H9 (cell line): Measurements from ENCODE around the gene ROBO2. TPM values are rescaled to one million over a fixed set of nuclear protein-coding genes. Genes with fewer than 3 reads are reported as not detected.

ENCODE experiments used
- DNase-seq: peaks from one replicate; pipeline ENCODE4 v3.0.0-alpha.2; 2017
- H2AFZ ChIP-seq: one replicate; pipeline ENCODE4 v1.6.1; 2013; ENCODE audit warnings: mild to moderate bottlenecking, low read length, control low read depth, moderate library complexity
- H2AK5ac ChIP-seq: 2 replicates; pipeline ENCODE4 v1.6.1; 2013; ENCODE audit warnings: low read length, control low read depth, mixed read lengths; ENCODE audit not compliant: insufficient read length
- H2BK120ac ChIP-seq: one replicate; pipeline ENCODE4 v1.6.1; 2013; ENCODE audit warnings: low read depth, mild to moderate bottlenecking, low read length, control low read depth, inconsistent platforms; ENCODE audit not compliant: poor library complexity, severe bottlenecking
- H2BK12ac ChIP-seq: 2 replicates; pipeline ENCODE4 v1.6.1; 2013; ENCODE audit warnings: low read length, control low read depth, mixed read lengths, low read depth; ENCODE audit not compliant: insufficient read length
- H2BK15ac ChIP-seq: 2 replicates; pipeline ENCODE4 v1.6.1; 2013; ENCODE audit warnings: low read depth, low read length, control low read depth
- H2BK20ac ChIP-seq: one replicate; pipeline ENCODE4 v1.6.1; 2013; ENCODE audit warnings: low read depth, mild to moderate bottlenecking, low read length, control low read depth, inconsistent platforms; ENCODE audit not compliant: poor library complexity, severe bottlenecking
- H2BK5ac ChIP-seq: 2 replicates; pipeline ENCODE4 v1.6.1; 2013; ENCODE audit warnings: low read length, control low read depth, mixed read lengths; ENCODE audit not compliant: insufficient read length
- H3K14ac ChIP-seq: 2 replicates; pipeline ENCODE4 v1.6.1; 2013; ENCODE audit warnings: low read length, control low read depth; ENCODE audit not compliant: insufficient read depth
- H3K18ac ChIP-seq: 2 replicates; pipeline ENCODE4 v1.6.1; 2013; ENCODE audit warnings: low read depth, mild to moderate bottlenecking, mixed read lengths, low read length, control low read depth; ENCODE audit not compliant: insufficient read length
- H3K23ac ChIP-seq: 2 replicates; pipeline ENCODE4 v1.6.1; 2013; ENCODE audit warnings: low read length, control low read depth, mixed read lengths, low read depth; ENCODE audit not compliant: insufficient read length
- H3K23me2 ChIP-seq: 2 replicates; pipeline ENCODE4 v1.6.1; 2013; ENCODE audit warnings: low read depth, mild to moderate bottlenecking, mixed read lengths, low read length, control low read depth; ENCODE audit not compliant: insufficient read length, poor library complexity, severe bottlenecking
- H3K27ac ChIP-seq: 2 replicates; pipeline ENCODE4 v1.5.1; 2013; ENCODE audit warnings: low read length, control low read depth, mixed read lengths, low read depth; ENCODE audit not compliant: insufficient read length
- H3K27me3 ChIP-seq: 2 replicates; pipeline ENCODE4 v1.6.1; 2013; ENCODE audit warnings: low read length, control low read depth, inconsistent platforms; ENCODE audit not compliant: insufficient read depth
- H3K4ac ChIP-seq: 2 replicates; pipeline ENCODE4 v1.6.1; 2013; ENCODE audit warnings: low read depth, mild to moderate bottlenecking, control low read depth, inconsistent platforms, low read length, moderate library complexity
- H3K4me1 ChIP-seq: 2 replicates; pipeline ENCODE4 v1.6.1; 2013; ENCODE audit warnings: low read length, control low read depth, inconsistent platforms; ENCODE audit not compliant: insufficient read depth
- H3K4me2 ChIP-seq: 2 replicates; pipeline ENCODE4 v1.6.1; 2013; ENCODE audit warnings: low read length, control low read depth, mixed read lengths; ENCODE audit not compliant: insufficient read length, insufficient read depth
- H3K56ac ChIP-seq: 2 replicates; pipeline ENCODE4 v1.6.1; 2013; ENCODE audit warnings: low read depth, mild to moderate bottlenecking, mixed read lengths, low read length, control low read depth; ENCODE audit not compliant: insufficient read length
- H3K79me1 ChIP-seq: 2 replicates; pipeline ENCODE4 v1.6.1; 2013; ENCODE audit warnings: low read depth, mild to moderate bottlenecking, moderate library complexity, low read length, control low read depth, inconsistent platforms; ENCODE audit not compliant: insufficient read depth, poor library complexity, severe bottlenecking
- H3K79me2 ChIP-seq: 2 replicates; pipeline ENCODE4 v1.6.1; 2013; ENCODE audit warnings: low read length, control low read depth, inconsistent platforms; ENCODE audit not compliant: insufficient read depth
- H3K9ac ChIP-seq: 2 replicates; pipeline ENCODE4 v1.6.1; 2013; ENCODE audit warnings: low read length, control low read depth, mixed read lengths; ENCODE audit not compliant: insufficient read length; ENCODE audit errors: extremely low read depth
- H3K9me3 ChIP-seq: one replicate; pipeline ENCODE4 v1.6.1; 2013; ENCODE audit warnings: low read depth, low read length, inconsistent platforms; ENCODE audit not compliant: control insufficient read depth
- H3T11ph ChIP-seq: one replicate; pipeline ENCODE4 v1.6.1; 2013; ENCODE audit warnings: mild to moderate bottlenecking, low read length, control low read depth, inconsistent platforms
- H4K20me1 ChIP-seq: one replicate; pipeline ENCODE4 v1.6.1; 2013; ENCODE audit not compliant: control insufficient read depth, insufficient read length, insufficient read depth
- H4K5ac ChIP-seq: 2 replicates; pipeline ENCODE4 v1.6.1; 2013; ENCODE audit warnings: low read depth, mild to moderate bottlenecking, mixed read lengths, low read length, control low read depth; ENCODE audit not compliant: insufficient read length
- H4K8ac ChIP-seq: replicated peaks from 2 replicates; pipeline ENCODE4 v1.6.1; 2013; ENCODE audit warnings: low read length, control low read depth, mixed read lengths, low read depth; ENCODE audit not compliant: insufficient read length
- H4K91ac ChIP-seq: 2 replicates; pipeline ENCODE4 v1.6.1; 2013; ENCODE audit warnings: low read depth, mild to moderate bottlenecking, moderate library complexity, mixed read lengths, low read length, control low read depth; ENCODE audit not compliant: insufficient read length
- H3K27ac Mint-ChIP-seq, 3 experiments: 2 replicates in 2 of 3; 3 replicates in 1 of 3; pipeline ENCODE4 v1.8.0; 2020 to 2021; ENCODE audit warnings: mixed read lengths in 3 of 3, mild to moderate bottlenecking in 1 of 3, moderate library complexity in 1 of 3
- H3K27me3 Mint-ChIP-seq: 2 replicates; pipeline ENCODE4 v1.8.0; 2021; ENCODE audit warnings: low read depth, mild to moderate bottlenecking, moderate library complexity, mixed read lengths
- H3K36me3 Mint-ChIP-seq, 3 experiments: 2 replicates in 2 of 3; 3 replicates in 1 of 3; pipeline ENCODE4 v1.8.0; 2020 to 2021; ENCODE audit warnings: low read depth in 3 of 3, mixed read lengths in 3 of 3; ENCODE audit not compliant: insufficient read depth in 1 of 3
- H3K4me1 Mint-ChIP-seq, 2 experiments: 2 replicates each; pipeline ENCODE4 v1.8.0; 2020; ENCODE audit warnings: mixed read lengths in 2 of 2
- H3K4me3 Mint-ChIP-seq, 2 experiments: 2 replicates in 1 of 2; 3 replicates in 1 of 2; pipeline ENCODE4 v1.8.0; 2020 to 2021; ENCODE audit warnings: mild to moderate bottlenecking in 2 of 2, mixed read lengths in 2 of 2, moderate library complexity in 1 of 2
- H3K9me3 Mint-ChIP-seq, 2 experiments: 2 replicates in 1 of 2; 3 replicates in 1 of 2; pipeline ENCODE4 v1.8.0; 2020; ENCODE audit warnings: mild to moderate bottlenecking in 2 of 2, mixed read lengths in 2 of 2, moderate library complexity in 1 of 2
- total RNA-seq: library from RNA; stranded (reverse); gene quantifications from 2 replicates; pipeline ENCODE4 v1.2.1, GENCODE V29; 2021
- TF ChIP-seq, protein P1 (sequence below): fragments of 200-600 bp; sonication (generic); conservative IDR thresholded peaks from 3 replicates; pipeline ENCODE4 v1.8.0; 2021; ENCODE audit warnings: antibody characterized with exemption, mild to moderate bottlenecking

The ROBO2 gene
- total RNA-seq, 1 experiment from 2014 or later: 2.3 TPM

GRCh38 chr3:77436908-77437307 lies 397.0 kb downstream of the ROBO2 start:
- no peak overlapping the region for H3K27ac ChIP-seq
- H3K79me1 ChIP-seq: no peaks in the 10 kb centered on the region
- H3K9ac ChIP-seq: no peak overlapping the region
- no peak overlapping the region for H4K91ac ChIP-seq
- H3K14ac ChIP-seq: no peak overlapping the region
- no peak overlapping the region for H2BK15ac ChIP-seq
- no peak overlapping the region for H2BK12ac ChIP-seq
- Mint-ChIP-seq H3K27me3 (no peaks in the 10 kb centered on the region), H3K27ac (no peak overlapping the region), H3K4me3 (no peak overlapping the region), H3K9me3 (no peaks in the 10 kb centered on the region), H3K36me3 (no peaks in the 10 kb centered on the region), H3K4me1 (no peaks in the 10 kb centered on the region)
- no peak overlapping the region for H4K5ac ChIP-seq
- no peak overlapping the region for H3K4me2 ChIP-seq
- H3K4ac ChIP-seq: no peak overlapping the region
- H2BK5ac ChIP-seq: no peak overlapping the region
- no peak overlapping the region for H2BK20ac ChIP-seq
- H2AK5ac ChIP-seq: no peak overlapping the region
- no peak for DNase-seq
- no peak overlapping the region for H4K8ac ChIP-seq
- no peak overlapping the region for H2AFZ ChIP-seq
- no peak overlapping the region for H3K18ac ChIP-seq
- no peak overlapping the region for H3K56ac ChIP-seq
- H3T11ph ChIP-seq: no peak overlapping the region
- H4K20me1 ChIP-seq: no peaks in the 10 kb centered on the region
- TF ChIP-seq, protein P1, sequence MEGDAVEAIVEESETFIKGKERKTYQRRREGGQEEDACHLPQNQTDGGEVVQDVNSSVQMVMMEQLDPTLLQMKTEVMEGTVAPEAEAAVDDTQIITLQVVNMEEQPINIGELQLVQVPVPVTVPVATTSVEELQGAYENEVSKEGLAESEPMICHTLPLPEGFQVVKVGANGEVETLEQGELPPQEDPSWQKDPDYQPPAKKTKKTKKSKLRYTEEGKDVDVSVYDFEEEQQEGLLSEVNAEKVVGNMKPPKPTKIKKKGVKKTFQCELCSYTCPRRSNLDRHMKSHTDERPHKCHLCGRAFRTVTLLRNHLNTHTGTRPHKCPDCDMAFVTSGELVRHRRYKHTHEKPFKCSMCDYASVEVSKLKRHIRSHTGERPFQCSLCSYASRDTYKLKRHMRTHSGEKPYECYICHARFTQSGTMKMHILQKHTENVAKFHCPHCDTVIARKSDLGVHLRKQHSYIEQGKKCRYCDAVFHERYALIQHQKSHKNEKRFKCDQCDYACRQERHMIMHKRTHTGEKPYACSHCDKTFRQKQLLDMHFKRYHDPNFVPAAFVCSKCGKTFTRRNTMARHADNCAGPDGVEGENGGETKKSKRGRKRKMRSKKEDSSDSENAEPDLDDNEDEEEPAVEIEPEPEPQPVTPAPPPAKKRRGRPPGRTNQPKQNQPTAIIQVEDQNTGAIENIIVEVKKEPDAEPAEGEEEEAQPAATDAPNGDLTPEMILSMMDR: no peak
- no peaks in the 10 kb centered on the region for H3K79me2 ChIP-seq
- H3K9me3 ChIP-seq: no peaks in the 10 kb centered on the region
- H2BK120ac ChIP-seq: no peak overlapping the region
- no peak overlapping the region for H3K23ac ChIP-seq
- no peaks in the 10 kb centered on the region for H3K4me1 ChIP-seq
- no peaks in the 10 kb centered on the region for H3K27me3 ChIP-seq
- no peaks in the 10 kb centered on the region for H3K23me2 ChIP-seq
